SK-N-MC (cell line): Measurements from ENCODE around the gene IGF2R.

Experiments
- EZH2 ChIP-seq: fragments of 200-600 bp; sonication (generic); IDR thresholded peaks from one replicate; pipeline ENCODE4 v1.6.1; 2017; ENCODE audit warnings: antibody characterized with exemption
- FOXP2 ChIP-seq: optimal IDR thresholded peaks from 2 replicates; pipeline ENCODE3; 2011; ENCODE audit warnings: mild to moderate bottlenecking, moderate library complexity; ENCODE audit not compliant: insufficient read depth; ENCODE audit errors: extremely low read length, control extremely low read depth
- POLR2AphosphoS5 ChIP-seq: IDR thresholded peaks from 2 replicates; pipeline ENCODE4 v1.6.1; 2012; ENCODE audit warnings: mild to moderate bottlenecking, low read depth, low read length, borderline replicate concordance

DNA sequence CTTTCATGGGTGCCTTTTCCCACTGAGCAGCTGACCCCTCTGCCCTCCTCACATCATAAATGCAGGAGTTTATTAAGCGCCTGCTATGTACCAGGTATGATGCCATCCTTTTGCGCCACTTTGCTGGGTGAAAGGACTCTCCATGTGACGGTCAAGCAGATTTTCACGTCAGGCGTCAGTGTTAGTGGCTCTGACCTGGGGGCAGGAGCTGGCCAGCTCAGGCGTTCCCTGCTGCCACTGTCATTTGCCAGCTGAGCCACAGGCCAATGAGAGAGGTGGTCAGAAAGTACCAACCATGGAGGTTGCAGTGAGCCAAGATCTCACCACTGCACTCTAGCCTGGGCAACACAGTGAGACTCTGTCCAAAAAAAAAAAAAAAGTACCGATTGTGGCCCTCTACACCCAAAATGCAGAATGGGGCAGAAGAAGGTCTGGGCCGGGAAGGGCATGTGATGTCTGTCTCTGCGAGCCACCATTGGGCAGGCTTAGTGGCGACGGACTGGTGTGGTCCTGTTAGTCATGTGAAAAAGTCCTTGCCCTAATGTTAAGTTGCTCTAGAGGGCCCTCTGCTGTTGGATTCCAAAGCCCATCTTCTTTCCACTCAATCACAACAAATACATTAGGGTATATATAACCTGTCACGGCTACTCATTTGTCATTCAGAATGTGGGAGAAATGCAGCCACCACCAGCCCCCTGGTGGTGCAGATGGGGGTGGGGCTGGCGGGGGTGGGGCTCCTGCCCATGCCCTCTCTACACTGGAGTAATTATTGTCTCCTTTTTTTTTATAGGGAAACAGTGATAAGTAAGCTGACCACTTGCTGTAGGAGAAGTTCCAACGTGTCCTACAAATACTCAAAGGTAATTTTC is 134.3 kb downstream of the IGF2R start:
- no peak for TF ChIP-seq POLR2AphosphoS5
- TF ChIP-seq EZH2, result no peak
- no peak for TF ChIP-seq FOXP2
